Stomach (tissue), 9 donors: Measurements from ENCODE around the gene MRPL55. TPM values are rescaled to one million over a fixed set of nuclear protein-coding genes. Genes with fewer than 3 reads are reported as not detected.

ENCODE experiments used
- DNase-seq, 2 donors: peaks; one replicate each; pipeline versions ENCODE4 v3.0.0 to v3.0.0-alpha.2; 2013 to 2019
- H3K27ac ChIP-seq, 5 donors: fragments of 200-600 bp in 4 of 5; sonication (generic) in 4 of 5; one replicate each; pipeline ENCODE4 v1.5.1; 2013 to 2019; ENCODE audit warnings: mild to moderate bottlenecking in 1 of 5, moderate library complexity in 1 of 5
- H3K27me3 ChIP-seq, 3 donors: fragments of 200-600 bp; sonication (generic); one replicate each; pipeline ENCODE4 v1.5.1; 2017 to 2019; ENCODE audit warnings: mixed run types in 1 of 3
- H3K36me3 ChIP-seq, 4 donors: fragments of 200-600 bp; sonication (generic); 1 replicate in 3 of 4; 2 replicates in 1 of 4; pipeline ENCODE4 v1.5.1; 2016 to 2019
- H3K4me1 ChIP-seq, 4 donors: fragments of 200-600 bp; sonication (generic); one replicate each; pipeline ENCODE4 v1.5.1; 2016 to 2019
- H3K4me3 ChIP-seq, 4 donors: fragments of 200-600 bp; sonication (generic) in 3 of 4; one replicate each; pipeline ENCODE4 v1.5.1; 2016 to 2019; ENCODE audit warnings: mild to moderate bottlenecking in 1 of 4
- H3K9me3 ChIP-seq, 4 donors: fragments of 200-600 bp; sonication (generic); one replicate each; pipeline ENCODE4 v1.5.1; 2016 to 2019
- CTCF ChIP-seq, 7 experiments: fragments of 450-650 bp in 4 of 7; fragments of 200-600 bp in 3 of 7; sonication (generic) in 3 of 7; IDR thresholded peaks; one replicate each; pipeline ENCODE4 v1.5.1; 2016 to 2019; ENCODE audit warnings: antibody characterized with exemption in 7 of 7, control low read depth in 2 of 7, mild to moderate bottlenecking in 1 of 7
- EP300 ChIP-seq: sonication (generic); formaldehyde crosslinking; IDR thresholded peaks from one replicate; pipeline ENCODE4 v1.6.1; 2017; ENCODE audit warnings: antibody characterized with exemption
- POLR2A ChIP-seq, 4 donors: fragments of 450-650 bp; IDR thresholded peaks; one replicate each; pipeline ENCODE4 v1.6.1; 2016; ENCODE audit warnings: antibody characterized with exemption in 4 of 4, control low read depth in 2 of 4, mild to moderate bottlenecking in 1 of 4, moderate library complexity in 1 of 4
- POLR2AphosphoS5 ChIP-seq, 3 donors: sonication (generic); formaldehyde crosslinking; IDR thresholded peaks; one replicate each; pipeline ENCODE4 v1.6.1; 2016; ENCODE audit warnings: antibody characterized with exemption in 3 of 3
- WGBS, 5 donors: extraction: QIAGEN DNeasy Blood & Tissue Kit in 3 of 5; methylation state at CpG; one replicate each; pipeline versions ENCODE4 v1.1.5 to v1.1.7; 2013 to 2018; 5-methylcytosine and 5-hydroxymethylcytosine counted together
- intact Hi-C: fragments of 100-400 bp; cut with DNase I; formaldehyde crosslinking; loops from one replicate; pipeline ENCODE4 v1.15.1; 2023; ENCODE audit warnings: low total_unique reads
- polyA plus RNA-seq, 3 donors: library from polyadenylated mRNA; stranded (reverse); fragments of 200-250 nt; gene quantifications; one replicate each; pipeline ENCODE4 v1.2.3, GENCODE V29; 2013
- total RNA-seq, 5 donors: library from RNA; depleted of rRNA; stranded (reverse); fragments of >200 nt; gene quantifications; one replicate each; pipeline versions ENCODE4 v1.1.0 to v1.2.3, GENCODE V29; 2014 to 2016
- donor health status: healthy with polysubstance abuse.
- donor health status: Bipolar disorder and iron deficiency.
- donor health status: healthy.

Gene MRPL55
- total and polyA plus RNA-seq, 8 donors: 18.7 to 158 (median 100) TPM

- Histone ChIP-seq H3K27ac (no peak overlapping the region), H3K9me3 (no peaks in the 10 kb centered on the region), H3K36me3 (no peaks in the 10 kb centered on the region), H3K4me3 (no peak overlapping the region), H3K4me1 (peaks cover 11 to 14% (median 11%) of the 10 kb centered on the region in 4 donors), H3K27me3 (peaks cover 8 to 100% (median 70%) of the 10 kb centered on the region in 3 donors)
- TF ChIP-seq EP300 (no peak), CTCF (IDR thresholded peaks at IDR 0.05) (no peak), POLR2A (IDR thresholded peaks at IDR 0.05) (no peak), POLR2AphosphoS5 (IDR thresholded peaks at IDR 0.05) (no peak)
- 65 to 78% (median 76%) methylated on average over 14 to 15 of the region's 15 CpGs for WGBS, 5 donors
- intact Hi-C loops: no loop called here
- DNase-seq: peak in 1 of 2 donors; percentile 22
Observed at GRCh38 chr1:228064741-228065542, 44.2 kb downstream of the MRPL55 start.

- WGBS, 5 donors: 47 to 81% (median 66%) methylated on average over 3 to 8 of the region's 8 CpGs
- Histone ChIP-seq H3K9me3 (no peaks in the 10 kb centered on the region), H3K36me3 (no peaks in the 10 kb centered on the region), H3K27me3 (peaks cover 11 to 100% (median 77%) of the 10 kb centered on the region in 3 donors), H3K27ac (no peak overlapping the region), H3K4me1 (peaks cover 15 to 20% (median 18%) of the 10 kb centered on the region in 4 donors), H3K4me3 (no peak overlapping the region)
- TF ChIP-seq POLR2AphosphoS5 (IDR thresholded peaks at IDR 0.05) (no peak), CTCF (IDR thresholded peaks at IDR 0.05) (no peak), EP300 (no peak), POLR2A (IDR thresholded peaks at IDR 0.05) (no peak)
- intact Hi-C loops: no loop called here
- DNase-seq: peak in 1 of 2 donors; percentile 17
Observed at GRCh38 chr1:228064296-228064695, 44.8 kb downstream of the MRPL55 start.

- Histone ChIP-seq H3K27me3 (peaks cover 11 to 100% (median 85%) of the 10 kb centered on the region in 3 donors), H3K9me3 (no peaks in the 10 kb centered on the region), H3K27ac (no peak overlapping the region), H3K4me3 (no peak overlapping the region), H3K4me1 (peaks cover 20 to 27% (median 24%) of the 10 kb centered on the region in 4 donors), H3K36me3 (no peaks in the 10 kb centered on the region)
- TF ChIP-seq POLR2A (IDR thresholded peaks at IDR 0.05) (no peak), EP300 (no peak), CTCF (IDR thresholded peaks at IDR 0.05) (no peak), POLR2AphosphoS5 (IDR thresholded peaks at IDR 0.05) (no peak)
- intact Hi-C loops: no loop called here
- WGBS, 5 donors: 82 to 91% (median 89%) methylated on average over 9 to 15 of the region's 15 CpGs
- peak in 1 of 2 donors; percentile 23 for DNase-seq
Observed at GRCh38 chr1:228063251-228064191, 45.6 kb downstream of the MRPL55 start.

- peak in 1 of 2 donors; percentile 23 for DNase-seq
- Histone ChIP-seq H3K36me3 (no peaks in the 10 kb centered on the region), H3K27ac (no peak overlapping the region), H3K27me3 (peaks cover 11 to 100% (median 87%) of the 10 kb centered on the region in 3 donors), H3K4me3 (no peak overlapping the region), H3K9me3 (no peaks in the 10 kb centered on the region), H3K4me1 (peaks cover 20 to 27% (median 25%) of the 10 kb centered on the region in 4 donors)
- TF ChIP-seq EP300 (no peak), POLR2AphosphoS5 (IDR thresholded peaks at IDR 0.05) (no peak), CTCF (IDR thresholded peaks at IDR 0.05) (no peak), POLR2A (IDR thresholded peaks at IDR 0.05) (no peak)
- 44 to 54% (median 47%) methylated on average over 2 to 4 of the region's 4 CpGs for WGBS, 5 donors
- intact Hi-C loops: no loop called here
Observed at GRCh38 chr1:228062812-228063211, 46.3 kb downstream of the MRPL55 start.
